Measurements from ENCODE around the gene LRRC57. TPM values are rescaled to one million over a fixed set of nuclear protein-coding genes. Genes with fewer than 3 reads are reported as not detected.

LRRC57 gene
- total RNA-seq (2014; rRNA removed; shearing (Covaris generic)), result 10.8 and 12.5 TPM in 2 replicates

DNA sequence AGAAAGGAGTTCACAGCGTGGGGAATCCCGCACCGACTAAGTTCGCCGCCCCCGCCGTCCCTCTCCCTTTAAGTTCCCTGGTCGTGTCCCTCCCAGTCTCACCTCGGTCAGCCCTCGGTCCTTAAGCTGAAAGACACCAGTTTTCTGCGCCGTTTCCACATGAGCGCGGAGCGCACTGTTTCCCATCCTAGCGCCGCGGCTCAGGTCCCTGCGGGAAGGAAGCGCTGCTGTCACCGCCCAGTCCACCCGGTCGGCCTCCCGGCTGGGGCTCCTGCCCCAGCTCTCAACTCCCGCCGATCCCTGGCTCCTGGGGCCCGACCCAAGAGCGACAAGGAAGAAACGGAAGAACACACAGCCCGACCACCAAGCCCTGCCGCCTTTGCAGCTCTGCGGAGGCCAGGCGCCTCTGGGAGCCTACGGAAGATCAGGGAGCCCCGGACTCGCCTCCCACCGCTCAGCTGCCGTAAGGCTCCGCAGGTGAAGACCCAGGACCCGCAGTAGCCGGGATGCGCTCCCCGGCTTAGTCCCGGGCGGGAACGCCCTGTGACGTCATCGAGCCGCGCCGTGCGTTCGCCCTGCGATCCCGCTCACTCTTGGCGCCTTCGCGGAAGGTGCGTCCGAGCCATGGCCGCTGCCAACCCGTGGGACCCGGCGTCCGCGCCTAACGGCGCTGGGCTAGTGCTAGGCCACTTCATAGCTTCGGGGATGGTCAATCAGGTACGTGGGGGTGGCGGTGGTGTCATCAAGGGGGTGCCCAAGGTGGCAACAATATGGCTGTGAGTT, at the start of gene LRRC57, which contains the start of gene HAUS2:
TSS of gene LRRC57 (minus strand) at position 545 of the 783 bp plus-strand sequence. CDS start at position 186, 359 bp downstream.
TSS of gene HAUS2 (plus strand) at position 590 of the 783 bp plus-strand sequence. CDS start at position 625, 35 bp downstream.

DNA sequence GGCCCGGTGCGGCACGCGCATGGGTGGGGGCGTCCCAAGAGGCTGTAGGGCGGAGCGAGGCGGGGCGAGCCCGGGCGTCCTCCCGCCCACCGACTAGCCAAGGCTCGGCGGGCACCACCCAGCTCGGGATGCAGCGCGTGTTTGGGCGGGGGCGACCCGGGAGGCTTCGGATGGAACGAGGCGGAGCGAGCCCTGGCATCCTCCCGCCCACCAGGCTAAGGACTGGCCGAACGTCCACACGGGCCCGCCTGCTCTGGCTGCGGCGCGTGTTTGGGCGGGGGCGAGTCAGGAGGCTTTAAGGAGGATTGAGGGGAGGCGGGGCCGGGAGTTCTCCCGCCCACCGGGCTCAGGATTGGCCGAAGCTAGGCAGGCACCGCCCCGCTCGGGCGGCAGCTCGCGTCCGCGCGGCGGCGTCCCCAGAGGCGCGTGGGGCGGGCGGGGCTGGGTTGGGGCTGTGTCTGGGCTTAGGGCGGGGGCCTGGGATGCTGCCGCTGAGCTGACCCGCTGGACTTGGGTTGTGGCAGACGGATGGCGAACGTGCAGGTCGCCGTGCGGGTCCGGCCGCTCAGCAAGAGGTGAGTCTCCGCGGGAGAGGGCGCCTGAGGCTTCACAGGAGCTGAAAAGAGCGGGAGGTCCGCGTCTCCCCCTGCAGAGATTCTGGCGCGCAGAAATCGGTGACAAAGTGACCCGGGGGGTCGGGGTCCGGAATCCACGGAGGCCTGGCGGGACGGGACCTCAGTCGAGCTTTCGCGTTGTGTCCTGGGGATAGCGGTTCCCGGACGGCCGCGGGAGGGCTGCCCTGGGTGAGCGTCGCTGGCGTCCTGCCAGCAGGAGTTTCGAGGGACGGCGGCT, 26.8 kb upstream of the LRRC57 start, which contains the start of gene STARD9:
TSS of gene STARD9 (plus strand) at position 419 of the 852 bp plus-strand sequence. CDS start at position 529, 110 bp downstream.

DNA sequence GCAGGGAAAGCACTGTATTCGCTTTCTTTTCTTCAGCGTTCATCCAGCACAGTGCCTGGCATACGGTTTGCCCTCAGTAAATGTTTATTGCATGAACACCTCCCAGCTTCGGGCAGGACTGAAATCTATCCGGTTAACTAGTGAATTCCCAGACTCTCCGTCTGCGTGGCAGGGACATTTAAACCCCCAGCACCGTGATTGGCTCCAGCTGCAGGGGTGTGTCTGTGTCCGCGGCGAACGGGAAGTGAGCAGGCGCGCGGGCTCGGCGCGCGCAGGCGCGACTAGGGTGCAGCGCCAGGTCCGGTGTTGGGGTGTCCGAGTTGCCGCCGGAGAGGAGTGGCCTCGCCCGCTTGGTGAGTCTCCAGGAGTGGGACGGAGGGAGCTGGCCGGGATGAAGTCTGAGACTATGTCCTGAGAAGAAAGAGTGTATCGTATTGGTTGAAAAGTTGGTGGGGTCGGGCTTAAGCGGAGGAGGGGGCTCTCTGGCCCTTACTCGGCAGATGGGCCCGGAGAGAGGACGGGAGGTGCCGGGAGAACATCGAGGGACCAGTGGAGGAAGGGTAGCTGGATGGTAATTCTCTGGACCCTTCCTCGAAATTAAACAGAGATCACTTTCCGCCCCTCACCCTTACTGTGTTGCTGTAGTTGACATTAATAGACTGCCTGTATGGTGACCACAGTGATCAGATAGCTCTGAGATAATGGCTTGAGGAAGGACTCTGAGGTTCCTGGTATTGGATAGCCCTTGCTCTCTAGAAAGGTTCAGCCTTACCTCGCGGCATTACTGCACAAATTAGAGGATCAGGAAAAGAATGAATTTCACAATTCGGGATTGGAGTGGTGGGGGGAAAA, 53.0 kb downstream of the LRRC57 start, which contains the start of gene SNAP23:
TSS of gene SNAP23 (plus strand) at position 274 of the 852 bp plus-strand sequence. CDS start 16,213 bp downstream, outside the sequence.

DNA sequence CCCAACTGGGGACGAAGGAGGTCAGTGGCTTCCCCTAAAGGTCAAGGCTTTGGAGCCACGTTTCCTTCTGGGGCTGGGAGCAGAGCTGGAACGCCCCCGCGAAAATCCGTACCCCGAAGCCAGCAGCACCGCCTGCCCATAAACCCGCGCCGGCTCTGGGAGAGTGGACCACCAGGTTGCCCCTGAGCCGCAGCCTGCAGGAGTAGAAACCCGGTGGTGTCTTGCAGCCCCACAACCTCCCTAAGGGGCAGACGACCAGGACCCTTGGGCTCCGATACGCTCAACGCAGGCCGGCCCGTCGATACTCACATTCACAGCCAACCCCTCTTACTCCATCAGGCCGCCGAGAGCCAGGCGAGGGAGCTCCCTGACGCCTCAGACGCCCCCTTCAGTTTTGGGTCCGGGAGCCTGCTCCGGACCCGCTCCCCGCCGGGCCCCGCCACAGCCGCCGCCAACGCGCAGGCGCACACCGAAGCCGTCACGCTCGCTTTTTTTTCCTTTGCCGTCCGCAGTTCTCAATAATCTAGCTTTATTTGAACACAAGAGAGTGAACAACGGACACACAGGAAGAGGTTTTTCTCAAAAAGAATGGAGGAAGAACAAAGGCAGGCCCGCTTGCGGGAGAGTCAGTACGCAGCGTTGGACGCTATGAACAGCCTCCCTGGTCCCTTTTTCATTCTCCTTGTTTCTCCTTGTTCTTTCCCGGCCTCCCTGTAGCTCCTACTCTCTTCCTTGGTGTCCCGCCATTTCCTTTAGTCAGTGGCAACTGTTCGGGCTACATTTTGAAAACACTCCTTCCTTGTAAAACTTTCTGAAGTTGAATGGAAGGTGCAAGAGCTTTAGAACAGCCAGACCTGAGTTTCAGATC, 57.7 kb downstream of the LRRC57 start, which contains the start of gene ZNF106:
TSS of gene ZNF106 (minus strand) at position 471 of the 868 bp plus-strand sequence. CDS start 18,852 bp downstream, outside the sequence.

Other genes with a start within 250 kb of the LRRC57 start
- 0.08 and 1.6 TPM in 2 replicates for gene CAPN3, start 189.3 kb downstream of the LRRC57 start, total RNA-seq (2014; rRNA removed; shearing (Covaris generic))
- 22.6 and 27.5 TPM in 2 replicates for gene ZNF106, start 57.7 kb downstream of the LRRC57 start, total RNA-seq (2014; rRNA removed; shearing (Covaris generic))
- 70.8 and 72.3 TPM in 2 replicates for gene SNAP23, start 53.2 kb downstream of the LRRC57 start, total RNA-seq (2014; rRNA removed; shearing (Covaris generic))
- gene HAUS2, start within 50 bp of the LRRC57 start, total RNA-seq (2014; rRNA removed; shearing (Covaris generic)), result 17.1 and 27.9 TPM in 2 replicates
- gene STARD9, start 26.8 kb upstream of the LRRC57 start, total RNA-seq (2014; rRNA removed; shearing (Covaris generic)), result 2.6 and 3.6 TPM in 2 replicates
- 7.4 and 9.7 TPM in 2 replicates for gene CDAN1, start 188.3 kb upstream of the LRRC57 start, total RNA-seq (2014; rRNA removed; shearing (Covaris generic))